ENCODE measurements around the gene RNF217. TPM values are rescaled to one million over a fixed set of nuclear protein-coding genes. Genes with fewer than 3 reads are reported as not detected.

Gene RNF217
- total and polyA plus RNA-seq, 10 of the 15 experiments (the other 5 are each of a cell fraction or from before 2014, with no cell fraction given) = under 0.01 to 11.7 (median 0.04) TPM; not detected in 3

- no peak for TF ChIP-seq ZNF687 (IDR thresholded peaks at IDR 0.05)
- TF ChIP-seq EZH2 (IDR thresholded peaks at IDR 0.05; ENCODE audit: borderline replicate concordance, control insufficient read depth, low read depth, low read length) = no peak
- no peak for TF ChIP-seq E2F8 (IDR thresholded peaks at IDR 0.05; ENCODE audit: low read depth, partially characterized antibody)
- TF ChIP-seq BMI1 (IDR thresholded peaks at IDR 0.05; ENCODE audit: borderline replicate concordance) = no peak
- no peak for TF ChIP-seq MEF2B (IDR thresholded peaks at IDR 0.05; ENCODE audit: partially characterized antibody, poor library complexity, severe bottlenecking)
- TF ChIP-seq PRDM15 (CRISPR knock-in tag; IDR thresholded peaks at IDR 0.05) = no peak
- TF ChIP-seq PAX5 (IDR thresholded peaks at IDR 0.05; ENCODE audit: borderline replicate concordance, low read depth, low read length) = no peak
- TF ChIP-seq GATAD2B (conservative IDR thresholded peaks at IDR 0.05; ENCODE audit: low read depth) = no peak
- TF ChIP-seq NFYB (IDR thresholded peaks at IDR 0.05; ENCODE audit: insufficient read depth, low read depth, low read length) = no peak
- TF ChIP-seq SMC3 (IDR thresholded peaks at IDR 0.05; ENCODE audit: borderline replicate concordance, low read length) = no peak
- TF ChIP-seq PML (IDR thresholded peaks at IDR 0.05; ENCODE audit: low read length) = no peak
- no peak for TF ChIP-seq EED (IDR thresholded peaks at IDR 0.05; ENCODE audit: low read depth)
- TF ChIP-seq RCOR1 (conservative IDR thresholded peaks at IDR 0.05; ENCODE audit: low read depth, low read length) = no peak
- no peak for TF ChIP-seq SREBF1 (IDR thresholded peaks at IDR 0.05; ENCODE audit: low read length)
Observed at GRCh38 chr6:124961464-124961776, 817 bp upstream of the RNF217 start (continued).
